ENCODE measurements around the gene PITX3. TPM values are rescaled to one million over a fixed set of nuclear protein-coding genes. Genes with fewer than 3 reads are reported as not detected.

The PITX3 gene
- total and polyA plus RNA-seq, 2 experiments from 2014 or later: 0.34 TPM; not detected in 1

GRCh38 chr10:102196893-102197292, 44.4 kb downstream of the PITX3 start (continued):
- TF ChIP-seq, protein P1, sequence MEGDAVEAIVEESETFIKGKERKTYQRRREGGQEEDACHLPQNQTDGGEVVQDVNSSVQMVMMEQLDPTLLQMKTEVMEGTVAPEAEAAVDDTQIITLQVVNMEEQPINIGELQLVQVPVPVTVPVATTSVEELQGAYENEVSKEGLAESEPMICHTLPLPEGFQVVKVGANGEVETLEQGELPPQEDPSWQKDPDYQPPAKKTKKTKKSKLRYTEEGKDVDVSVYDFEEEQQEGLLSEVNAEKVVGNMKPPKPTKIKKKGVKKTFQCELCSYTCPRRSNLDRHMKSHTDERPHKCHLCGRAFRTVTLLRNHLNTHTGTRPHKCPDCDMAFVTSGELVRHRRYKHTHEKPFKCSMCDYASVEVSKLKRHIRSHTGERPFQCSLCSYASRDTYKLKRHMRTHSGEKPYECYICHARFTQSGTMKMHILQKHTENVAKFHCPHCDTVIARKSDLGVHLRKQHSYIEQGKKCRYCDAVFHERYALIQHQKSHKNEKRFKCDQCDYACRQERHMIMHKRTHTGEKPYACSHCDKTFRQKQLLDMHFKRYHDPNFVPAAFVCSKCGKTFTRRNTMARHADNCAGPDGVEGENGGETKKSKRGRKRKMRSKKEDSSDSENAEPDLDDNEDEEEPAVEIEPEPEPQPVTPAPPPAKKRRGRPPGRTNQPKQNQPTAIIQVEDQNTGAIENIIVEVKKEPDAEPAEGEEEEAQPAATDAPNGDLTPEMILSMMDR (conservative IDR thresholded peaks at IDR 0.05; ENCODE audit: low read depth in 2 of 2): no peak
- TF ChIP-seq, protein P2, sequence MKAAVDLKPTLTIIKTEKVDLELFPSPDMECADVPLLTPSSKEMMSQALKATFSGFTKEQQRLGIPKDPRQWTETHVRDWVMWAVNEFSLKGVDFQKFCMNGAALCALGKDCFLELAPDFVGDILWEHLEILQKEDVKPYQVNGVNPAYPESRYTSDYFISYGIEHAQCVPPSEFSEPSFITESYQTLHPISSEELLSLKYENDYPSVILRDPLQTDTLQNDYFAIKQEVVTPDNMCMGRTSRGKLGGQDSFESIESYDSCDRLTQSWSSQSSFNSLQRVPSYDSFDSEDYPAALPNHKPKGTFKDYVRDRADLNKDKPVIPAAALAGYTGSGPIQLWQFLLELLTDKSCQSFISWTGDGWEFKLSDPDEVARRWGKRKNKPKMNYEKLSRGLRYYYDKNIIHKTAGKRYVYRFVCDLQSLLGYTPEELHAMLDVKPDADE (IDR thresholded peaks at IDR 0.05): no peak
- TF ChIP-seq ZNF331 (CRISPR knock-in tag; IDR thresholded peaks at IDR 0.05; ENCODE audit: low read depth) (no peak), ZNF114 (CRISPR knock-in tag; IDR thresholded peaks at IDR 0.05) (no peak), STAT1 (IDR thresholded peaks at IDR 0.05; ENCODE audit: unreplicated experiment) (no peak)

DNA sequence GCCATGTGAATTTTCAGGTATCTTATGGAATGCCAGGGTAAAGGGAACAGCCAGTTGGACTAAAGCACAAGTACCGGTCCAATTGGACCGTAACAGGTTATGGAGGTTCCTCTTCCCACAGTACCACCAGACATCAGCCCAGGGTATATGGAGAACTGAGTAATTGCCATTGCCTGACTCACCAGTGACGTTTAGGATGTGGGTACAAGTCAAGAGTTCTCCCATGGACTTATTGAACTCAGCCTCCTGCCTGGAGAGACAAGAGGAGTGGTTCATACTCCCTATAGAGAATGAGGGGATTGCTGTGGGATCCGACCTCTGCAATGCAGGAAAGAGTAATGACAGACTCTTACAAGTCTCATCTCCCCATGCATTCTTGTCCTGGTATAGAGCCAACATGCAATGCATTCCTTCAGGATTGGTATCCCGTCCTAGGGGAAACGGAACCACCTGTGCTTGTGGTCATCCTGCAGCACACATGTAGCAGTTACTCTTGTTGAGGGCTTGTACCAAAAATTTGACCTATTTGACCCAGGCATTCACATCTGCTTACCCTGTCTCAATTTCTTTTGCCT, 45.9 kb downstream of the PITX3 start:
- Mint-ChIP-seq H3K4me3 (no peak overlapping the region), H3K4me1 (no peaks in the 10 kb centered on the region), H3K9me3 (peaks cover 50% of the 10 kb centered on the region), H3K27ac (no peak overlapping the region), H3K36me3 (ENCODE audit: low read depth) (peaks cover 6% of the 10 kb centered on the region; the same call in 1 of the 3 replicates), H3K27me3 (ENCODE audit: insufficient read depth, low read depth, poor library complexity) (no peaks in the 10 kb centered on the region)
- H3K4me1 ChIP-seq (ENCODE audit: insufficient read depth): no peaks in the 10 kb centered on the region
- H3K4me2 ChIP-seq: no peak overlapping the region
- H3K79me2 ChIP-seq (replicated peaks; ENCODE audit: insufficient read depth): no peaks in the 10 kb centered on the region
- no peaks in the 10 kb centered on the region for H3F3A ChIP-seq (replicated peaks; ENCODE audit: low read depth)
- ATAC-seq (no peak), DNase-seq (ENCODE audit: low spot score) (no peak)
- no peak overlapping the region for H2AFZ ChIP-seq
- no peaks in the 10 kb centered on the region for H3K9me2 ChIP-seq (ENCODE audit: insufficient read depth)
- H3K36me3 ChIP-seq (ENCODE audit: insufficient read depth): no peaks in the 10 kb centered on the region
- no peaks in the 10 kb centered on the region for H3K27me3 ChIP-seq (ENCODE audit: insufficient read depth)
- no peaks in the 10 kb centered on the region for H4K20me1 ChIP-seq (replicated peaks; ENCODE audit: insufficient read depth)
- H3K27ac ChIP-seq (ENCODE audit: low read depth): no peak overlapping the region
- H3K4me3 ChIP-seq: no peak overlapping the region
- TF ChIP-seq EZH2phosphoT487 (IDR thresholded peaks at IDR 0.05; ENCODE audit: unreplicated experiment): no peak
- no peak for TF ChIP-seq REST (IDR thresholded peaks at IDR 0.05; ENCODE audit: unreplicated experiment)
- TF ChIP-seq CREB1 (CRISPR knock-in tag; IDR thresholded peaks at IDR 0.05; ENCODE audit: low read depth): no peak
- no peak for TF ChIP-seq JUNB (IDR thresholded peaks at IDR 0.05; ENCODE audit: unreplicated experiment)
- no peak for TF ChIP-seq ZNF462 (CRISPR knock-in tag; IDR thresholded peaks at IDR 0.05)
- TF ChIP-seq STAT1 (IDR thresholded peaks at IDR 0.05; ENCODE audit: unreplicated experiment): no peak
